Stimulated activated CD4-positive, alpha-beta T cell treated with anti-CD3 and anti-CD28 coated beads, Interleukin-15, amount 100 ng/mL, for 24 hours (primary cell): ENCODE measurements around the gene CLK2.
"Not testable (repeated sequence)": the region's sequence is repeated elsewhere in the genome, so short reads cannot be mapped to it uniquely, and the experiment has no call there.

Experiments used
- DNase-seq: peaks from one replicate; pipeline ENCODE4 v3.0.0-alpha.2; 2020

Gene CLK2

GRCh38 chr1:155295942-155296267 lies 22.6 kb upstream of the CLK2 start:
- DNase-seq, result no peak

- peak; percentile 14 for DNase-seq
Measured at GRCh38 chr1:155295183-155295941, 22.1 kb upstream of the CLK2 start.

- DNase-seq, result no peak
Measured at GRCh38 chr1:155294520-155295182, 21.3 kb upstream of the CLK2 start.

DNA sequence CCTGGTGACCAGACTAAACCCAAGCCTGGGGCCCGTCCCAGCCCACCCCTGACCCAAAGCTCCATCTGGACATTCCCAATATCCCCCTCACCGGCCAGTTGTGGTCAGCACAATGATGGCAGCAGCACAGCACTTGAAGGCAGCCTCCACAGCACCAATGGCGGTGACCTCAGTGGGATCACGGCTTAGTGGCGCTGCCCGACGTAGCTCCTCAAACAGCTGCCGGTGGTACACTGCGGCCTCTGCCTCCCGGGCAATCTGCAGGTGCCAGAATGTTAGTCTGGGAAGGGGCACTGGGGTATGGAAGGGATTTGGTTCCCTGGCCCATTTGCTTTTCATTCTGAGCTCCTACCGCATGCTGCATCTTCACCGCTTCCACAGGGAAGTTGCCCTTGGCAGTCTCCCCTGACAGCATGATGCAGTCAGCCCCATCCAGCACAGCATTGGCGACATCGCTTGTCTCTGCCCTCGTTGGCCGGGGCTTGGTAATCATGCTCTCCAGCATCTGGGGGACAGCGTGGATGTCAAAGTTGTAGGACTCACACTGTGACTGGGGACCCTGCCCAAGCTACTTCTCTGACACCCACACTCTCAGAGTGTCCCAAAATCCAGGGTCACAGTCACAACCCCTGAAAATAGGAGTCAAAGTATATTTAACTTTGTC lies 19.9 kb upstream of the CLK2 start:
- DNase-seq, result no peak

DNA sequence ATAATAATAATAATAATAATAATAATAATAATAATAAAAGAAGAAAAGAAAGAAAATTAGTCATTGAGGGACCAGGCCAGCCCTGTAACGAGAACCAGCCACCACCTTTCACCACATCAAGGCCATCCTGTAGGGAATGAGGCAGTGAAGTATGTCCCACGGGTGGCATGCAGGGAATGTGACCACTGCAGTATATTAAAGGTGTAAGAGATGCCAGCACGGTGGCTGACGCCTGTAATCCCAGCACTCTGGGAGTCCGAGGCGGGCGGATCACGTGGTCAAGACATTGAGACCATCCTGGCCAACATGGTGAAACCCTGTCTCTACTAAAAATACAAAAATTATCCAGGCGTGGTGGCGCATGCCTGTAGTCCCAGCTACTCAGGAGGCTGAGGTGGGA lies 17.7 kb upstream of the CLK2 start:
- DNase-seq, result not testable (repeated sequence)

DNA sequence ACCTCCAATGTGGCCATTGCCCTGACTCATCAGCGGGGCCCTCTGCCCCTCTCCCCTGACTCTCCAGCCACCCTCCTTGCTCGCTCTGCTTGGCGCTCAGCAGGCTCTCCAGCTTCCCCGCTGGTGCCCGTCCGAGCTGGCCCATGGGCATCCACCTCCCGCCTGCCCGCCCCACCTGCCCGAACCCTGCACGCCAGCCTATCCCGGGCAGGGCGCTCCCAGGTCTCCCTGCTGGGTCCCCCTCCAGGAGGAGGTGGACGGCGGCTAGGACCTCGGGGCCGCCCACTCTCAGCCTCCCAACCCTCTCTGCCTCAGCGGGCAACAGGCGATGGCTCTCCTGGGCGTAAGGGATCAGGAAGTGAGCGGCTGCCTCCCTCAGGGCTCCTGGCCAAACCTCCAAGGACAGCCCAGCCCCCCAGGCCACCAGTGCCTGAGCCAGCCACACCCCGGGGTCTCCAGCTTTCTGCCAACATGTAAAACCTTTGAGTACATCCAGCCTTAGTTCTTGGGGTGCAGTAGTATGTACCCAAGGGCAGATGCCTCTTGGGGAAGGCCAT lies 14.8 kb upstream of the CLK2 start:
- no peak for DNase-seq

GRCh38 chr1:155286544-155286943 lies 13.2 kb upstream of the CLK2 start:
- DNase-seq, result no peak

DNA sequence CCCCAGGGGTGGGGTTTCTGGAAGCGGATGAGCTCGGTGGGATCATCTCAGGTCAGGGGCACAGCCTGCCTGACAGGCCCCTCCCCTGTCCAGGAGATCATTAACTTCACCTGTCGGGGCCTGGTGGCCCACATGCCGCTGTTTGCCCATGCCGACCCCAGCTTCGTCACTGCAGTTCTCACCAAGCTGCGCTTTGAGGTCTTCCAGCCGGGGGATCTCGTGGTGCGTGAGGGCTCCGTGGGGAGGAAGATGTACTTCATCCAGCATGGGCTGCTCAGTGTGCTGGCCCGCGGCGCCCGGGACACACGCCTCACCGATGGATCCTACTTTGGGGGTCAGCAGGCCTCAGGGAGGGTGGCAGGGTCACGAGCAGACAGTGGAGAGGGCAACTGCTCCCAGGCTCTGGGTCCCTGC lies 12.3 kb upstream of the CLK2 start:
- no peak for DNase-seq

DNA sequence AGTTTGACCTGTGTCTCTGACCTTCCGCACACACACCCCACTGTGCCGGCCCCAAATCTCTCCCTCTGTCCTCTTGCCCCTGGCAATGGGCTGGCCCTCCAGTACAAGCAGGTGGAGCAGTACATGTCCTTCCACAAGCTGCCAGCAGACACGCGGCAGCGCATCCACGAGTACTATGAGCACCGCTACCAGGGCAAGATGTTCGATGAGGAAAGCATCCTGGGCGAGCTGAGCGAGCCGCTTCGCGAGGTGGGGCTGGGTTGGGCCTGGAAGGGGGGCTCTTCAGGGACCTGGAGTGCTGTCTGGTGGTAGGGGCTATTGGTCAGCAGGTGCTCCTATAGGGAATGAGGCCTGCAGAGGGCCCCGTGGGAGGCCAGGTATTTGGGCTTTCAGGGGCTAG lies 11.8 kb upstream of the CLK2 start:
- no peak for DNase-seq

- DNase-seq, result no peak
Measured at GRCh38 chr1:155284476-155284875, 11.2 kb upstream of the CLK2 start.

GRCh38 chr1:155282488-155283091 lies 9.3 kb upstream of the CLK2 start:
- DNase-seq, result no peak

- no peak for DNase-seq
Measured at GRCh38 chr1:155279268-155279667, 6.0 kb upstream of the CLK2 start.

- no peak for DNase-seq
Measured at GRCh38 chr1:155278689-155279160, 5.4 kb upstream of the CLK2 start.

- DNase-seq, result peak; percentile 80
Measured at GRCh38 chr1:155277902-155278688, 4.8 kb upstream of the CLK2 start.

- peak; percentile 99 for DNase-seq
Measured at GRCh38 chr1:155277070-155277901, 4.0 kb upstream of the CLK2 start, which contains the start of gene HCN3. Gene HCN3 (plus strand): TSS chr1:155277463. CDS start chr1:155277591, 128 bp downstream.

GRCh38 chr1:155272466-155273342 lies 600 bp downstream of the CLK2 start:
- no peak for DNase-seq

DNA sequence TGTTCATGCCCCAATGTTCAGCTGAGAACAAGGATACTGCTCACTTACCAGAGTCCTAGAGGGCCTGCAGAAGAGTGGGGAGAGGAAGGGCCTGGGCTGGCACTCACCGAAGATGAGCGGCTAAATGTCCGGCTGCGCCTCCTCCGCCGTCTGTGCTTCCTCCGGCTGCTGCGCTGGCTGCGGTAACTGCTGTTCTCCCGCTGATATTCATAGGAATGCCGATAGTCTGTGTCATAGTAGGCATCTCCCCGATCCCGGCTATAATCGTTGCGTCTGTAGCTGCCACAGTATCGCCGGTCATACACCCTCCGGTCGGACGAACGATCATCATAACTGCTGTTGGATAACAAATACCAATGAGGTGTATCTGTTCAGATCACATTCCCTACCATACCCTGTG lies 3.9 kb downstream of the CLK2 start:
- DNase-seq, result no peak

DNA sequence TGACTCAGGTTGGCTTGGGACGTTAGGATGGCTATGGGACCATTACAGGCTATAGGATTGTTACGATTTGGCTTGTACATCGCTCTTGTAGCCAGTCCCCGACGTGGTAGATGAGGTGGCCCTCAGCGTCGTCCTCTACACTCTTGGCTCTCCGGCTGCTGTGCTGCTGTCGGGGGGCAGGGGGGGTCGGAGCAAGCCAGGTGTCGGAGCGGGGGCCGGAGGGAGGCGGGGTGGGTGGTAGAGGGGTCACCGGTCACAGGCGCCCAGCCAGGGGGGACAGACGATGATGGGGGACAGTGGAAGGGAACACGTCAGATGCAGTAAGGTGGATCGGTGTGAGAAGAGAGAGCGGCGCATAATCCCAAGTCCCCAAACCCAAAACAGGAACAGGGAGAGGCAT lies 4.7 kb downstream of the CLK2 start:
- DNase-seq, result no peak

DNA sequence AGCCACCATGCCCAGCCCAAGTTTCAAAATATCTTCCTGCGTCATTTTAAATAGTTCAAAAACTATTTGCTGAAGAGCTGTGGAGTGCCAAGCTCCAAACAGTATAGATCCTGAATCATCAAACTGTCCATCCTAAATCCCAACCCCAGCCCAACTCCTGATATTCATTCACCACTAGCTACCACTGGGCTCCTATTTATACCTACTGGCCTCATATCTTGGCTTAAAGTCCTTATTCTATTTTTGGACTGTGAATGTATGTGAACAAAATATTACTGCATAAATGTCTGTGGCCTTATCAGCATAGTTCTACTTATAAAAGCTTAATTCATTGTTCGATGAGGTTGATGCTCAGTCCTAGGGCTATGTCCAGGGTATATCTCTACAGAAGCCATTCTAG lies 5.9 kb downstream of the CLK2 start:
- no peak for DNase-seq

GRCh38 chr1:155266553-155266952 lies 6.8 kb downstream of the CLK2 start:
- no peak for DNase-seq
